Measurements from ENCODE around the gene TPSD1.
"Not testable (repeated sequence)": the region's sequence is repeated elsewhere in the genome, so short reads cannot be mapped to it uniquely, and the experiment has no call there.

DNA sequence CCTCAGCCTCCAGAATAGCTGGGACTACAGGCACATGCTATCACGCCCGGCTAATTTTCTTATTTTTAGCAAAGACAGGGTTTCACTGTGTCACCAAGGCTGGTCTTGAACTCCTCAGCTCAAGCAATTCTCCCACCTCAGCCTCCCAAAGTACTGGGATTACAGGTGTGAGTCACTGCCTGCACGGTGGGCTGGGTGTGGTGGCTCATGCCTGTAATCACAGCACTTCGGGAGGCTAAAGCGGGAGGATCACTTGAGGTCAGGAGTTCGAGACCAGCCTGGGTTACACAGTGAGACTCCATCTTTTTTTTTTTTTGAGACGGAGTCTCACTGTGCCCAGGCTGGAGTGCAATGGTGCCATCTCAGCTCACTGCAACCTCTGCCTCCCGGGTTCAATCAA is 36.9 kb downstream of the TPSD1 start:
- TF ChIP-seq, protein P1, sequence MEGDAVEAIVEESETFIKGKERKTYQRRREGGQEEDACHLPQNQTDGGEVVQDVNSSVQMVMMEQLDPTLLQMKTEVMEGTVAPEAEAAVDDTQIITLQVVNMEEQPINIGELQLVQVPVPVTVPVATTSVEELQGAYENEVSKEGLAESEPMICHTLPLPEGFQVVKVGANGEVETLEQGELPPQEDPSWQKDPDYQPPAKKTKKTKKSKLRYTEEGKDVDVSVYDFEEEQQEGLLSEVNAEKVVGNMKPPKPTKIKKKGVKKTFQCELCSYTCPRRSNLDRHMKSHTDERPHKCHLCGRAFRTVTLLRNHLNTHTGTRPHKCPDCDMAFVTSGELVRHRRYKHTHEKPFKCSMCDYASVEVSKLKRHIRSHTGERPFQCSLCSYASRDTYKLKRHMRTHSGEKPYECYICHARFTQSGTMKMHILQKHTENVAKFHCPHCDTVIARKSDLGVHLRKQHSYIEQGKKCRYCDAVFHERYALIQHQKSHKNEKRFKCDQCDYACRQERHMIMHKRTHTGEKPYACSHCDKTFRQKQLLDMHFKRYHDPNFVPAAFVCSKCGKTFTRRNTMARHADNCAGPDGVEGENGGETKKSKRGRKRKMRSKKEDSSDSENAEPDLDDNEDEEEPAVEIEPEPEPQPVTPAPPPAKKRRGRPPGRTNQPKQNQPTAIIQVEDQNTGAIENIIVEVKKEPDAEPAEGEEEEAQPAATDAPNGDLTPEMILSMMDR (IDR thresholded peaks at IDR 0.05), result not testable (repeated sequence)
- not testable (repeated sequence) for TF ChIP-seq POLR2A (IDR thresholded peaks at IDR 0.05)

All from uterus (tissue), 2 donors.